Activated naive CD8-positive, alpha-beta T cell treated with anti-CD3 and anti-CD28 coated beads for 36 hours (primary cell): ENCODE data around the gene JAK3. TPM values are rescaled to one million over a fixed set of nuclear protein-coding genes. Genes with fewer than 3 reads are reported as not detected.

Experiments used
- DNase-seq: peaks from one replicate; pipeline ENCODE4 v3.0.0; 2021
- H3K27ac Mint-ChIP-seq: one replicate; pipeline ENCODE4 v1.8.0; 2022; ENCODE audit warnings: mild to moderate bottlenecking, moderate library complexity, mixed read lengths
- H3K27me3 Mint-ChIP-seq: one replicate; pipeline ENCODE4 v1.8.0; 2022; ENCODE audit warnings: mild to moderate bottlenecking, mixed read lengths
- H3K36me3 Mint-ChIP-seq: one replicate; pipeline ENCODE4 v1.8.0; 2021; ENCODE audit warnings: mild to moderate bottlenecking, mixed read lengths
- H3K4me1 Mint-ChIP-seq: one replicate; pipeline ENCODE4 v1.8.0; 2021; ENCODE audit warnings: mixed read lengths
- H3K4me3 Mint-ChIP-seq: one replicate; pipeline ENCODE4 v1.8.0; 2022; ENCODE audit warnings: mild to moderate bottlenecking, moderate library complexity, mixed read lengths
- H3K9me3 Mint-ChIP-seq: one replicate; pipeline ENCODE4 v1.8.0; 2022; ENCODE audit warnings: mixed read lengths
- total RNA-seq, 2 experiments: library from RNA; stranded (reverse); gene quantifications; one replicate each; pipeline ENCODE4 v1.2.3, GENCODE V29; 2021

The JAK3 gene
- total RNA-seq, 2 experiments from 2014 or later, result 90.3 to 91.1 TPM

DNA sequence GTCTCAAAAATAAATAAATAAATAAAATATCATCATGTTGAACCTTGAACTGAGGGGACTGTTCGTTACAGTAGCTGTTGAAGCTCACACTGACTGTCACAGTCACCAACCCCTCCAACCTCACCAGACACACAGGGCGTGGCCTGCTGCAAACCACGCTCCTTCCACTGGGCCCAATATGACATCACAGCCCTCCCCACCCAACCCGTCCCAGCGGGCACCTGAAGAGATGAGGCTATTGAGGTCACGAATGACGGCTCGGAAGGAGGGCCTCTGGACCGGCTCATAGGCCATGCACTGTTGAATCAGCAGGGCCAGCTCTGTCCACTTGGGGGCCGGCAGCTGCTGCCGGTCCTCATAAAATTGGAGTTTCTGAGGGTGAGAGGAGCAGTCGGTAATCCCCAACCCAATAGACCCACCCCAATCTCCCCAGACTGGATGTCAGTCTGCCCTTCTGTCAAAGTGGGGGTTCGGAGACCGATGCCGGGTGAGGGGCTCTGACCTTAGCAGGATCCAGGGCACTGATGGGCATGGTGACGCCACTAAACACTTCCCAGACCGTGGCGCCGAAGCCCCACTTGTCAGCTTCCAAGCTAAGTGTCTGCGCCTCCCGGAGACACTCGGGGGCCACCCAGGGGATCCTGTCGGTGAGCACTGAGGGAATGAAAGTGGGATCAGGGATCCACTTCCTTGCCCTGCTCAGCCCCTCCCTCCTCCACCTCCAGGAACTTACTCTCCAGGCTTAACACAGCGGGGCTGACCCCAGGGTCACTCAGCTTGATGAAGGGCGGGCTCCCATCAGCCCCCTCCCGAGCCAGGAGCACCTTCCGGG, 13.2 kb downstream of the JAK3 start:
- DNase-seq, result no peak
- H3K27ac Mint-ChIP-seq, result no peak overlapping the region

DNA sequence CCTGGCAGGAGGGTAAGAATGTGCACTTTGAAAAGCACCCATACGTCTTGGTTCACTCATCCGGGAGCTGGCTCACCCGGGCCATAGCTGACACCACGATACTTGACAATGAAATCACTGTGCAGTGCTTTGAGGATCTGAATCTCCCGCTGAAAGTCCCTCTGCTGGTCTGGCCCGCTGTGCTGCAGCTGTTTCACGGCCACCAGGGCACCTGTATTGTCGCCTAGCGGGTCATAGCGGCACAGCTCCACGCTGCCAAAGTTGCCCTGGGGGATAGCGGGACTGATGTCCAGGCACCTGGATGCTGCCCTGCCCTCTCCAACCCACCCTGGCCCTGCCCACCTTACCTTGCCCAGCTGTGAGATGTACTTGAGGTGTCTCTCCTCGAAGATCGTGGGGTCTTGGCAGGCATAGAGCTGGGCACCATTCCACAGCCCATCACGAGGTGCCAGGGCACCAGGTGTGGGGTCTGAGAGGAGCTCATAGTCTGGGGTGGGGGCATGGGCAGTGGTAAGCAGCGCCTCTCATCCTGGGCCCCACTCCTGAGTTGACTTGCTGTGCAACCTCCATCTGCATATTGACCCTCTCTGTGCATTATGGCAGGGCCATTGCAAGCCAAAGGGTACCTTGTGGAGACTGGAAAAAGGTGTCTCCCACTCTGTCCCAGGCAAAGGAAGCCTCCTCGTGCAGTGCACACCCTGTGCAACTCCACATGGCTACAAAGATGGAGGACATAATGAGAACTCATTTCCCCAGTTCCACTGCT, 15.2 kb downstream of the JAK3 start:
- Mint-ChIP-seq H3K27ac (no peak overlapping the region), H3K36me3 (peaks cover 62% of the 10 kb centered on the region)
- no peak for DNase-seq

More for the DNA sequence above, 13.2 kb downstream of the JAK3 start:
- Mint-ChIP-seq H3K9me3 (peaks cover 3% of the 10 kb centered on the region), H3K4me1 (peaks cover 4% of the 10 kb centered on the region), H3K4me3 (no peak overlapping the region), H3K27me3 (no peaks in the 10 kb centered on the region), H3K36me3 (peaks cover 62% of the 10 kb centered on the region)

GRCh38 chr19:17831419-17831888, 16.3 kb downstream of the JAK3 start:
- Mint-ChIP-seq H3K4me3 (no peak overlapping the region), H3K9me3 (peaks cover 3% of the 10 kb centered on the region), H3K27ac (no peak overlapping the region), H3K27me3 (no peaks in the 10 kb centered on the region), H3K36me3 (peaks cover 64% of the 10 kb centered on the region), H3K4me1 (peaks cover 3% of the 10 kb centered on the region)
- no peak for DNase-seq

More for the DNA sequence above, 15.2 kb downstream of the JAK3 start:
- no peak overlapping the region for H3K4me3 Mint-ChIP-seq
- H3K27me3 Mint-ChIP-seq, result no peaks in the 10 kb centered on the region
- peaks cover 3% of the 10 kb centered on the region for H3K9me3 Mint-ChIP-seq
- H3K4me1 Mint-ChIP-seq, result peaks cover 3% of the 10 kb centered on the region

DNA sequence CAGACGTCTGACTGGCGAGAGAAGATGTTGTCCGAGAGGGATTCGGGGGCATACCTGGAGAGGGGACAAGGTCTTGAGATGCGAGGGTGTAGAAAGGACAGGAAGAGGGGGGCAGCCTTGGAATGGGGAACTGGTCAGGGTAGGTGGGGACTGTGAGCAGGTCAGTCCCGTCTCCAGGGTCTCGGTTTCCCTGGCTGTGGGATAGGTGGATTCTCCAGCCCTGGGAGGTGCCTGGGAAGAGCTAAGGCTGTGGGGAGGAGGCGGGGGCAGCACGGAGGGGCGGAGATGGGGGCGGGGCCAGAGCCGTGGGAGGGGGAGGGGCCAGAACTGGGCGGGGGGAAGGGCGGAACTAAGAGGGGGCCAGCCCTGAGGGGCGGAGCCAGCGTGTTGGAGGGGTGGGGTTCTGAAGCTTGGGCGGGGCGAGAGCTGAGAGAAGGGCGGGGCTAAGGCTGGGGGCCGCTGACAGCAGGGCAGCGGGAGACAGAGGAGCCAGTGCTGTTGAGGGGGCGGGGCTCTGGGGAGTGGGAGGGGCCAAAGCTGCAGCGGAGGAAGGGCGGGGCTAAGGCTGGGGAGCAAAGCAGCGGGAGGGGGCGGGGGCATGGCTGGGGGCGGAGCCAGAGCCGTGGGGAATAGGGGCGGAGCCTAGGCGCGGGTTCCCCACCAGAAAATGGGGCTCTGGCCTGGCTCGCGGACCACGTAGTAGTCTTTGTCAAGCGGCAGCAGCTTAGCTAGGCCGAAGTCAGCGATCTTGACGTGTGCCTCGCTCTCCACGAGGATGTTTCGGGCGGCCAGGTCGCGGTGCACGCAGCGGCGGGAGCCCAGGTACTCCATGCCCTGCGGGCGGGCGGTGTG, 17.0 kb downstream of the JAK3 start:
- Mint-ChIP-seq H3K27ac (peak overlapping the region; percentile 42), H3K4me1 (peaks cover 3% of the 10 kb centered on the region), H3K27me3 (no peaks in the 10 kb centered on the region), H3K9me3 (peaks cover 3% of the 10 kb centered on the region), H3K36me3 (peaks cover 59% of the 10 kb centered on the region), H3K4me3 (no peak overlapping the region)
- peak; percentile 68 for DNase-seq

DNA sequence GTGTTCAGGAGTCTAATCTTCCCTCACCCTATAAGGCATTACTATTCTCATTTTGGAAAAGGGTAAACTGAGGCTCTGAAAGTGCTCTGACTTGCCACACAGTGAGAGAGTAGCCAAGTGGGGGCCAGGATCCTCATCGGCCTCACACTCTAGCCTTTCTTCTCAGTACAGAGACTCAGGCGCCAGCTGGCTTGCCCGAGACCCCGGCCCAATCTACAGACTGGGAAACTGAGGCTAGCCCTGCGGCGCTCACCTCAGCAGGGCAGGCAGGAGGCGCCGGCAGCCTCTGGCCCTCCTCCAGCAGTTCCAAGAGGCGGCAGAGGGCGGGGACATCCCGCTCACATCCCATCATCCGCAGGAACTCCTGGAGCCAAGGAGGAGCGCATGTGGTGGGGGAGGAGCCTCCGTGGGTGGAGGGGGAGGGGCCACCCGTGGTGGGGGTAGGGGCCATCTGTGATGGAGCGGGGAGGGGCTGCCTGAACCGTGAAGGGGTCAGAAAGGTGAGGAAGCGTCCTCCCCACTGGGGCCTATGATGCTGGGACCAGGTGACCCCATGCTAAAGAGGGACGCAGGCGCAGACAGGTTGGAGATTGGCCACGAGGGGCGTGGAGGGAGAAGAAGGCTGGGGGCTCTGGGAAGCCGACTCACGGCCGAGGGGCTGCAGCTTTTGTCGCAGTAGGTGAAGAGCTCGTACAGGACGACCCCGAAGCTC, 17.8 kb downstream of the JAK3 start:
- no peak for DNase-seq
- H3K4me1 Mint-ChIP-seq, result peaks cover 3% of the 10 kb centered on the region
- peaks cover 3% of the 10 kb centered on the region for H3K9me3 Mint-ChIP-seq
- H3K36me3 Mint-ChIP-seq, result peaks cover 54% of the 10 kb centered on the region
- H3K27me3 Mint-ChIP-seq, result no peaks in the 10 kb centered on the region
- peak overlapping the region; percentile 42 for H3K27ac Mint-ChIP-seq
- no peak overlapping the region for H3K4me3 Mint-ChIP-seq

GRCh38 chr19:17826508-17827056, 21.2 kb downstream of the JAK3 start:
- Mint-ChIP-seq H3K9me3 (no peaks in the 10 kb centered on the region), H3K4me1 (peaks cover 3% of the 10 kb centered on the region), H3K27me3 (no peaks in the 10 kb centered on the region), H3K36me3 (peaks cover 32% of the 10 kb centered on the region), H3K4me3 (no peak overlapping the region), H3K27ac (no peak overlapping the region)
- DNase-seq, result no peak

DNA sequence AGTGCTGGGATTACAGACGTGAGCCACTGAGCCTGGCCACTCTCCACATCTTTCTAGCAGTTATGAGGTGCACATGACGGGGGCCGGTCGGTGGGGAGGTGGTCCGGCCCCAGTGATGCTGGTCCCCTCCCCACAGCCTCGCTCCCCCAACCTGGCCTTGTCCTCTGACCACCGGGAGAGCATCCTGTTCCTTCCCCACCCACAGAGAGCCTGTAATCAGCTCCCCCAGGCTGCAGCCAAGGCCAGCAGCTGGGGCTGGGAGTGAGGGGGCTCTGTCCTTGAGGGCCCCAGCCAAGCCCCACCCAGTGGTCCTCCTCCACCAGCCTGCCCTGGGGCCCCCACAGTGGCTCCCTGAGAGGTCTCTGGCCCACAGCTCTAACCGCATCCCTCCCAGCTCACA, 23.4 kb downstream of the JAK3 start:
- Mint-ChIP-seq H3K4me3 (no peak overlapping the region), H3K27ac (peak overlapping the region; percentile 35), H3K27me3 (no peaks in the 10 kb centered on the region), H3K9me3 (no peaks in the 10 kb centered on the region), H3K36me3 (peaks cover 13% of the 10 kb centered on the region), H3K4me1 (no peaks in the 10 kb centered on the region)
- DNase-seq, result no peak

DNA sequence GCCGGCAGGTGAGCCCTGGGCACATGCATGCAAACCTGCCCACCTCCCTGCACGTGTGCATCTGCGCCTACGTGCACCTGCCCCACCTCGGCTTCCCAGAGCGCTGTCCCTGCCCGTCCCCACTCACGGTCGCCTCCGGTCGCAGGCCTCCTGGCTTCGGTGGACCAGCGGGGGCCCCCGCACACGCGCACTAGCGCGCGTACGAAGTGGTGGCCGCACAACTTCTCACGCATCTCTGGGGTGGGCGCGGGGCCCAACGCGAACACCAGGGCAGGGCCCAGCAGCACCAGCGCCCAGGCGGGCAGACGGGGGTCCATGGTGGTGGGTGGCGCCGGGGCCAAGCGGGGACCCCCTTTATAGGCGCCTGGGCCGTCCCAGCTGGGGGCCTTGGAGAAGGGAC, 26.6 kb downstream of the JAK3 start, which contains the start of gene INSL3:
Gene INSL3, minus strand, starts transcription at position 330 of the 400 bp plus-strand sequence. Its CDS starts 13 bp downstream, at position 317.
- DNase-seq, result no peak
- H3K27ac Mint-ChIP-seq, result no peak within 1 kb of the TSS
- H3K36me3 Mint-ChIP-seq, result peaks cover 2% of the 10 kb centered on the region

DNA sequence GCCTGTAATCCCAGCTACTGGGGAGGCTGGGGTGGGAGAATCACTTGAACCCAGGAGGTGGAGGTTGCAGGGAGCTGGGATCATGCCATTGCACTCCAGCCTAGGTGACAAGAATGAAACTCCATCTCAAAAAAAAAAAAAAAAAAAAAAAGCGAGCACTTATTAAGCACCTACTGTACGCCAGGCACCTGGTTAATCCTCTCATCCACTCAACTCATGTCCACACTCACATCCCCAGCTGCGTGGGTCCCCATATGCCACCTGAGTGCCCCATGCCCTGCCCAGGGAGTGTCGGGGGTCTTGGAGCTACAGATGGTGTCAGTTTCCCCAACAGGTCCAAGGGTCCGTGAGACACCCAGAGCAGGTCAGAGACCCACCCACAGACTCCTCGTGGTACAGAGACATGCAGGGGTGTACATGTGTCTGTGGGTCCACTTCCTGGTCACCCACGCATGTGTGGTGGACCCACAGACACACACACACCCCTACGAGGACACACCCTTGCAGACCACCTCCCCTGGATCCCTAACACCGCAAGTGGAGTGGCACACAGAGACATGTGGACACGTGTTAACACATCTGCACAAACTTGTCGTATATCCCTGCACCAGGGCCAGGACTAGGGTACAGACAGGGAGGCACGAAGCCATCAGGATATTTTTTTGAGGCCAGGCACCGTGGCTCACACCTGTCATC, 30.0 kb downstream of the JAK3 start:
- no peaks in the 10 kb centered on the region for H3K9me3 Mint-ChIP-seq
- DNase-seq, result no peak
- no peak overlapping the region for H3K4me3 Mint-ChIP-seq
- no peak overlapping the region for H3K27ac Mint-ChIP-seq
- no peaks in the 10 kb centered on the region for H3K27me3 Mint-ChIP-seq
- peaks cover 3% of the 10 kb centered on the region for H3K4me1 Mint-ChIP-seq
- H3K36me3 Mint-ChIP-seq, result no peaks in the 10 kb centered on the region

More for the DNA sequence above, 26.6 kb downstream of the JAK3 start, which contains the start of gene INSL3:
- H3K4me1 Mint-ChIP-seq, result no peaks in the 10 kb centered on the region
- H3K9me3 Mint-ChIP-seq, result no peaks in the 10 kb centered on the region
- no peaks in the 10 kb centered on the region for H3K27me3 Mint-ChIP-seq
- no peak within 1 kb of the TSS for H3K4me3 Mint-ChIP-seq

DNA sequence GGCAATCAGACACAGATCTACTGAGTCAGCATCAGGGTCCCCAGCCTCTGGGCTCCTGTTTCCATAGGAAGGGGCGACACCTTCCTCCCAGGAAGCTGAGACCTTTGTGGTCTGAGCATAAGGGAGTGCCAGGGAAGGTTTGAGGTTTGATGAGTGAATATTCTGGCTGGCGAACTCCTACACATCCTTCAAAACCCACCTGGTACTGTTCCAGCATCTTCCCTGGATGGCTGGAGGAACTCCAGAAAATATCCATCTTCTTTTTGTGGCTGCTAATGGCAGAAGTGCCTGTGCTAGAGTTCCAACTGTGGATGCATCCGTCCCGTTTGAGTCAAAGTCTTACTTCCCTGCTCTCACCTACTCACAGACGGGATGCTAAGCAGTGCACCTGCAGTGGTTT, 35.7 kb downstream of the JAK3 start:
- Mint-ChIP-seq H3K27ac (no peak overlapping the region), H3K9me3 (no peaks in the 10 kb centered on the region), H3K36me3 (no peaks in the 10 kb centered on the region), H3K4me3 (no peak overlapping the region), H3K27me3 (no peaks in the 10 kb centered on the region), H3K4me1 (peaks cover 8% of the 10 kb centered on the region)
- DNase-seq, result no peak

DNA sequence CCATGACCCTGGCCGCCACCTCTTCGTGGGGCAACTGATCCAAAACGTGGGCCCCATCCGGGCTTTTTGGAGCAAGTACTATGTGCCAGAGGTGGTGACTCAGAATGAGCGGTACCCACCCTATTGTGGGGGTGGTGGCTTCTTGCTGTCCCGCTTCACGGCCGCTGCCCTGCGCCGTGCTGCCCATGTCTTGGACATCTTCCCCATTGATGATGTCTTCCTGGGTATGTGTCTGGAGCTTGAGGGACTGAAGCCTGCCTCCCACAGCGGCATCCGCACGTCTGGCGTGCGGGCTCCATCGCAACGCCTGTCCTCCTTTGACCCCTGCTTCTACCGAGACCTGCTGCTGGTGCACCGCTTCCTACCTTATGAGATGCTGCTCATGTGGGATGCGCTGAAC, 36.1 kb downstream of the JAK3 start:
- Mint-ChIP-seq H3K9me3 (no peaks in the 10 kb centered on the region), H3K36me3 (no peaks in the 10 kb centered on the region), H3K27ac (no peak overlapping the region), H3K4me1 (peaks cover 9% of the 10 kb centered on the region), H3K27me3 (no peaks in the 10 kb centered on the region), H3K4me3 (no peak overlapping the region)
- DNase-seq, result no peak

- H3K9me3 Mint-ChIP-seq, result no peaks in the 10 kb centered on the region
- no peaks in the 10 kb centered on the region for H3K36me3 Mint-ChIP-seq
- no peak for DNase-seq
- H3K27me3 Mint-ChIP-seq, result no peaks in the 10 kb centered on the region
- H3K4me1 Mint-ChIP-seq, result peaks cover 9% of the 10 kb centered on the region
- no peak overlapping the region for H3K4me3 Mint-ChIP-seq
- H3K27ac Mint-ChIP-seq, result no peak overlapping the region
These were observed 36.7 kb downstream of the JAK3 start for GRCh38 chr19:17811103-17811502.

DNA sequence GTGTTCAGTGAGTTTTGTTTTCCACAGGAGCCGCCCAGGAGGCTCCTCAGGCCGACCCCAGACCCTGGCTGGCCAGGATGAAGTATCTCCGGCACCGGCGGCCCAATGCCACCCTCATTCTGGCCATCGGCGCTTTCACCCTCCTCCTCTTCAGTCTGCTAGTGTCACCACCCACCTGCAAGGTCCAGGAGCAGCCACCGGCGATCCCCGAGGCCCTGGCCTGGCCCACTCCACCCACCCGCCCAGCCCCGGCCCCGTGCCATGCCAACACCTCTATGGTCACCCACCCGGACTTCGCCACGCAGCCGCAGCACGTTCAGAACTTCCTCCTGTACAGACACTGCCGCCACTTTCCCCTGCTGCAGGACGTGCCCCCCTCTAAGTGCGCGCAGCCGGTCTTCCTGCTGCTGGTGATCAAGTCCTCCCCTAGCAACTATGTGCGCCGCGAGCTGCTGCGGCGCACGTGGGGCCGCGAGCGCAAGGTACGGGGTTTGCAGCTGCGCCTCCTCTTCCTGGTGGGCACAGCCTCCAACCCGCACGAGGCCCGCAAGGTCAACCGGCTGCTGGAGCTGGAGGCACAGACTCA, 40.0 kb downstream of the JAK3 start:
- Mint-ChIP-seq H3K9me3 (no peaks in the 10 kb centered on the region), H3K36me3 (no peaks in the 10 kb centered on the region), H3K27me3 (no peaks in the 10 kb centered on the region), H3K27ac (no peak overlapping the region), H3K4me1 (peaks cover 13% of the 10 kb centered on the region), H3K4me3 (no peak overlapping the region)
- no peak for DNase-seq
